HepG2 (cell line): ENCODE measurements around the gene ATXN2. TPM values are rescaled to one million over a fixed set of nuclear protein-coding genes. Genes with fewer than 3 reads are reported as not detected.
"Not testable (repeated sequence)": the region's sequence is repeated elsewhere in the genome, so short reads cannot be mapped to it uniquely, and the experiment has no call there.

ENCODE experiments used
- ATAC-seq: fragments of 200-7000 bp; cut with Tn5 transposase; 3 replicates; pipeline ENCODE4 v1.9.1; 2020; ENCODE audit warnings: mild to moderate bottlenecking, moderate library complexity
- BruUV-seq: library from RNA; stranded (reverse); fragments of 400-500 nt; replicated peaks from 2 replicates; lab custom pipeline; 2021; lab: Mats Ljungman, UMichigan
- CTCF ChIA-PET: fragments of 300-600 bp; formaldehyde crosslinking; extraction: SDS; loops from one replicate; lab custom pipeline; 2021; ENCODE audit warnings: low total read pairs, inconsistent platforms, low intra/inter-chr PET ratio; lab: Yijun Ruan, JAX
- POLR2A ChIA-PET: fragments of 350-600 bp; sonication (Branson Sonifier 250); formaldehyde crosslinking; loops from one replicate; lab custom pipeline; 2020; ENCODE audit warnings: antibody characterized with exemption, inconsistent platforms; lab: Yijun Ruan, JAX
- DNase-seq: peaks from one replicate; pipeline ENCODE4 v3.0.0-alpha.2; 2015; ENCODE audit warnings: low spot score
- FAIRE-seq: peaks from 3 replicates; lab custom pipeline; 2011; peaks lifted over from hg19 to GRCh38; lab: Jason Lieb, UNC
- H2AFZ ChIP-seq: one replicate; pipeline ENCODE4 v1.6.1; 2011; ENCODE audit warnings: low read length, inconsistent platforms
- H3K27ac ChIP-seq: fragments of 300-600 bp; 3 replicates; pipeline ENCODE4 v1.8.0; 2011; ENCODE audit warnings: mixed run types, mild to moderate bottlenecking, mixed read lengths, low read length, inconsistent platforms; ENCODE audit not compliant: insufficient read depth; ENCODE audit errors: extremely low read length
- H3K27me3 ChIP-seq, 2 experiments: fragments of 200-600 bp in 1 of 2; 2 replicates in 1 of 2; 3 replicates in 1 of 2; pipeline versions ENCODE4 v1.6.0 to v1.8.0; 2011; ENCODE audit warnings: low read length in 2 of 2, mild to moderate bottlenecking in 2 of 2, moderate library complexity in 2 of 2, inconsistent platforms in 1 of 2; ENCODE audit not compliant: insufficient read depth in 2 of 2, control insufficient read depth in 1 of 2
- H3K36me3 ChIP-seq, 2 experiments: fragments of 200-600 bp in 1 of 2; replicated peaks in 1 of 2; 2 replicates in 1 of 2; 3 replicates in 1 of 2; pipeline versions ENCODE4 v1.5.1 to v1.8.0; 2011; ENCODE audit warnings: low read length in 2 of 2, inconsistent platforms in 1 of 2; ENCODE audit not compliant: insufficient read depth in 2 of 2, control insufficient read depth in 1 of 2
- H3K4me1 ChIP-seq: 2 replicates; pipeline ENCODE4 v1.5.1; 2012; ENCODE audit warnings: low read length, inconsistent platforms; ENCODE audit not compliant: insufficient read depth
- H3K4me2 ChIP-seq: 2 replicates; pipeline ENCODE4 v1.6.0; 2011; ENCODE audit warnings: low read depth, low read length, inconsistent platforms
- H3K4me3 ChIP-seq, 3 experiments: fragments of 200-600 bp in 1 of 3; sonication (generic), shearing (Covaris generic) in 1 of 3; replicated peaks in 1 of 3; 2 replicates each; pipeline ENCODE4 v1.5.1; 2011 to 2016; ENCODE audit warnings: low read length in 3 of 3, inconsistent platforms in 2 of 3, low read depth in 2 of 3, mild to moderate bottlenecking in 2 of 3, control low read depth in 1 of 3, mixed read lengths in 1 of 3; ENCODE audit not compliant: insufficient read depth in 1 of 3
- H3K79me2 ChIP-seq: one replicate; pipeline ENCODE4 v1.6.1; 2011; ENCODE audit warnings: low read length, inconsistent platforms; ENCODE audit not compliant: insufficient read depth
- H3K9ac ChIP-seq: 2 replicates; pipeline ENCODE4 v1.6.0; 2011; ENCODE audit warnings: mild to moderate bottlenecking, low read depth, low read length, inconsistent platforms; ENCODE audit not compliant: insufficient read depth
- H3K9me3 ChIP-seq: 2 replicates; pipeline ENCODE4 v1.5.1; 2012; ENCODE audit warnings: mild to moderate bottlenecking, low read length
- H4K20me1 ChIP-seq: 2 replicates; pipeline ENCODE4 v1.6.0; 2011; ENCODE audit warnings: inconsistent platforms, mild to moderate bottlenecking, low read length, moderate library complexity; ENCODE audit not compliant: insufficient read depth
- ELK4 ChIP-seq: sonication (generic); formaldehyde crosslinking; IDR thresholded peaks from 2 replicates; pipeline ENCODE4 v1.9.0; 2021; ENCODE audit warnings: missing genetic modification reagents, borderline replicate concordance
- JARID2 ChIP-seq: sonication (generic); formaldehyde crosslinking; IDR thresholded peaks from 2 replicates; pipeline ENCODE4 v1.8.1; 2023; ENCODE audit warnings: missing genetic modification reagents, inconsistent platforms; ENCODE audit not compliant: insufficient replicate concordance
- KDM2A ChIP-seq: sonication (generic); formaldehyde crosslinking; IDR thresholded peaks from 2 replicates; pipeline ENCODE4 v1.4.0; 2020; ENCODE audit warnings: low read depth, missing genetic modification reagents, borderline replicate concordance
- NFAT5 ChIP-seq: sonication (generic); formaldehyde crosslinking; IDR thresholded peaks from 2 replicates; pipeline ENCODE4 v1.4.0; 2020; ENCODE audit warnings: missing genetic modification reagents
- TCF7L2 ChIP-seq: IDR thresholded peaks from 2 replicates; pipeline ENCODE4 v1.6.1; 2011; ENCODE audit warnings: mild to moderate bottlenecking, low read depth, low read length, moderate library complexity
- ZNF234 ChIP-seq: sonication (generic); formaldehyde crosslinking; conservative IDR thresholded peaks from 2 replicates; pipeline ENCODE4 v1.5.1; 2020; ENCODE audit warnings: mild to moderate bottlenecking, missing genetic modification reagents
- WGBS: methylation state at CpG from one replicate; pipeline ENCODE4 v1.1.6; 2017; ENCODE audit warnings: low lambda C conversion rate; 5-methylcytosine and 5-hydroxymethylcytosine counted together
- in situ Hi-C: cut with HindIII; loops from 2 replicates; pipeline ENCODE4 v1.10.0; 2017; ENCODE audit warnings: low pct_unique_long_range_greater_than_20kb; ENCODE audit not compliant: extremely low pct_ligation_motif_present
- intact Hi-C: fragments of 100-400 bp; cut with micrococcal nuclease; formaldehyde crosslinking; loops from one replicate; pipeline ENCODE4 v1.10.0; 2022; ENCODE audit not compliant: unreplicated experiment
- polyA plus RNA-seq, 8 experiments: library from polyadenylated mRNA; depleted of rRNA in 3 of 8; stranded (reverse) in 7 of 8; unstranded in 1 of 8; fragments of >200 nt; fragmentation: Illumina TruSeq in 4 of 8; extraction: Trizol in 4 of 8; gene quantifications; 2 replicates each; pipeline versions ENCODE4 v1.2.1 to v1.2.3, GENCODE V29; 2011 to 2016; ENCODE audit warnings: low read depth in 4 of 8, missing spikeins in 1 of 8, mixed read lengths in 1 of 8; ENCODE audit not compliant: insufficient read depth in 1 of 8
- total RNA-seq, 5 experiments: library from RNA; depleted of rRNA; stranded (reverse); fragments of >200 nt; fragmentation: Illumina TruSeq; extraction: Trizol; gene quantifications; 2 replicates each; pipeline ENCODE4 v1.2.3, GENCODE V29; 2016; ENCODE audit warnings: low read depth in 1 of 5

Gene ATXN2
- total and polyA plus RNA-seq, 2 of the 13 experiments (the other 11 are each of a cell fraction or from before 2014, with no cell fraction given) = 18.1 to 27.1 TPM

- Histone ChIP-seq H3K9ac (no peak overlapping the region), H3K4me1 (peaks cover 8% of the 10 kb centered on the region), H3K79me2 (no peaks in the 10 kb centered on the region), H2AFZ (no peak overlapping the region), H3K27me3 (no peaks in the 10 kb centered on the region), H4K20me1 (no peaks in the 10 kb centered on the region), H3K27ac (no peak overlapping the region), H3K9me3 (no peaks in the 10 kb centered on the region), H3K4me3 (no peak overlapping the region), H3K4me2 (no peak overlapping the region), H3K36me3 (no peaks in the 10 kb centered on the region)
- no peak for FAIRE-seq
- no peak for ATAC-seq
- in situ Hi-C loops (no loop called here), intact Hi-C loops (no loop called here)
- WGBS = 91% methylated on average over 7 of the region's 7 CpGs
- no peak for DNase-seq
- CTCF ChIA-PET = no interaction called here
- POLR2A ChIA-PET = interaction anchor here (1.2 kb wide), 1 partner anchor 79 kb away, joined by 3 read pairs; the partner anchor contains the start of gene BRAP
- no peak for TF ChIP-seq ZNF234 (CRISPR knock-in tag)
- no peak for TF ChIP-seq JARID2
- no peak for TF ChIP-seq KDM2A (CRISPR knock-in tag)
- TF ChIP-seq NFAT5 (CRISPR knock-in tag) = no peak
- TF ChIP-seq ELK4 (CRISPR knock-in tag) = no peak
- no peak for TF ChIP-seq TCF7L2
- BruUV-seq = no TSS peak
Observed at GRCh38 chr12:111605911-111606766, 7.0 kb upstream of the ATXN2 start.

- DNase-seq, H3K36me3 ChIP-seq, H3K9me3 ChIP-seq, H3K27ac ChIP-seq, H3K4me3 ChIP-seq, FAIRE-seq, H3K9ac ChIP-seq, POLR2A ChIA-PET, intact Hi-C loops, in situ Hi-C loops, BruUV-seq, H3K79me2 ChIP-seq, CTCF ChIA-PET, H3K4me2 ChIP-seq, H2AFZ ChIP-seq, H3K27me3 ChIP-seq, ATAC-seq, H4K20me1 ChIP-seq: not testable (repeated sequence)
- H3K4me1 ChIP-seq = peaks cover 15% of the 10 kb centered on the region
- WGBS = 98% methylated on average over 11 of the region's 11 CpGs
Observed at GRCh38 chr12:111602857-111603256, 3.7 kb upstream of the ATXN2 start.
